Erythroblast (primary cell): ENCODE measurements around the gene FNBP1.

Source experiments
- GATA1 ChIP-seq: IDR thresholded peaks from 2 replicates; pipeline ENCODE4 v1.6.1; 2011; ENCODE audit warnings: low read depth, mild to moderate bottlenecking, control low read depth, low read length, moderate library complexity
- POLR2A ChIP-seq: IDR thresholded peaks from 2 replicates; pipeline ENCODE4 v1.6.1; 2011; ENCODE audit warnings: mild to moderate bottlenecking, low read length

DNA sequence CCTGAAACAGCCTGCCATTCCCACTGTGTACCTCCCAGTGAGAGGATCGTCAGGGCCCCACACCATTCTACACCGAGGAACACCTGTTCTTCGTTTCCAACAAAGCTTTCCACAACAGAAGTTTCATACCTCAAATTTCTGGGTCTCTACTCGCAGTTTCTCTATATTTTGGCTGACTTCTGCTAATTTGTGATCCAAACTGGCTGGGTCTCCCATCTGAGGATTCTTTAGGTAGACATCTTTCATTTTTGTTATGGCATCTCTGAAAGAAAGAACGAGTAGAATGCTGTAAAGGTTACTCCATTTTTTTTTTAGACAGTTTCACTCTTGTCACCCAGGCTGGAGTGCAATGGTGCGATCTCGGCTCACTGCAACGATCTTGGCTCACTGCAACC lies 140.3 kb downstream of the FNBP1 start:
- TF ChIP-seq POLR2A (no peak), GATA1 (no peak)
